ENCODE results near the gene CROCC.

The CROCC gene

DNA sequence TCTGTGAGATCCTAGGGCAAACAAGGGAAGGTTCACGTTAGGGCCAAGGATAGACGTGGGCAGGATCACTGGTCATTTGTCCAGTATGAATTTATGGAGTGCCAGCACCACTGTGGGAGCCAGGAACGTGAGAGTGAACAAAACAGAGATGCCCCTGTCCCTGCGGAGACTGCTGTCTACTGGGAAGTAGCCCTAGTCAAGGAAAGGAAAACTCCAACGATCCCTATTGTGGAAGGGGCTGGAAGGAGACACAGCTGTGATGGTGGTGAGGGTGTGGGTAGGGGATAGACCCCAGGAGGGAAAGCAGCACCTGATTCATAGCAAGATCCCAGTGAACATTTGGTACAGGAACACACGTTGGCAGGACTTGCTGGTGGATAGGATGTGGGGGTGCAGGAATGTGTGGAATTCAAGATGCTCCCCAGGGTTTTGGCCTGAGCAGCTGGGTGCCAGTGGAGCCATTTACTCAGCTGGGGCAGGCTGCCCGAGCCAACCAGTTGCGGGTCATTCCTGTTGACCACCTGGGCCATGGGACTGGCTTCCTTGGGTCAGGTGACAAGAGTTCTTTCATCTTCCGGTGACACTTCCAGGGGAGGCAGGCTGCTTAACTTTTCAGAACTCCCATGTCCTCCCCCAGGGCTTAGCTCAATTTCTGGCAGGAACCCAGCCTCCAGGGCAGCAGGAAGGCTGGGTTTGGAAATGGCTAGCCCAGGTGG, 91.2 kb downstream of the CROCC start:
- DNase-seq (ENCODE audit: low read depth in 3 of 3): no peak

DNA sequence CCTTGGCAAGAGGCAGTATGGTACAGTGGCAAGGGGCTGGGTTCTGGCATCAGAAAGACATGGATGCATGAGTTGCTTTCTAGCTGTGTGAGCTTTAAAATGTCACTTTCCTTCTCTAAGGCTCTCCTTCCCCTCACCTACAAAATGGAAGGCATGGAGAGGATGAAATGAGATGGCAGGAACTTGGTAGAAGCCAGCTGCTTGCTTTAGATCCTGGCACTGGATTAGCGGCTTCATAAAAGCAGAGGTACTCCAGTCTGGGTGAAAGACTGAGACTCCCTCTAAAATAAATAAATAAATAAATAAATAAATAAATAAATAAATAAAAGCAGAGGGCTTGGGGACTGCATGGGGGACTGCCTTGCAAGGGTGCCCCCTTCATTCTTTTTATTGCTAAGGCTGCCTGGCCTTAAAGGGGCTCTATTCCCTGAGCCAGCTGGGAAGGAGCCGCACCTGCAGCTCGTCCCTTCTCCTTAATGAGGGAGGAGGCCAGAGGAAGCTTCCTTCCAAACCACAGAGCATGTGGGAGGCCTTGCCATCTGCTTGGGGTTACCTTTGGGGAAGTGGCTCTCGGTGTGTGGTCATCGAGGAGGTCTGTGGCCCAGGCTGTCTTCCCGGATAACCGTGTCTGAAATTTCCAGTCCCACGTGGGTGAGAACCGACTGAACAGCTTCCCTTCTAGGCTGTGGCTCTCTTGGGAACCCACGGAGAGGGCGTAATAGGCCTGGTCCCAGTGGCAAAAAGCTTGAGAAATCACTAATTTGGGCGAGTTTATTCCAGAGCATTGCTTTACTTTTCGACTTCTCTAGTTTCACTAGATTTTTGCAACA, 92.0 kb downstream of the CROCC start:
- no peak for DNase-seq (ENCODE audit: low read depth in 3 of 3)

DNA sequence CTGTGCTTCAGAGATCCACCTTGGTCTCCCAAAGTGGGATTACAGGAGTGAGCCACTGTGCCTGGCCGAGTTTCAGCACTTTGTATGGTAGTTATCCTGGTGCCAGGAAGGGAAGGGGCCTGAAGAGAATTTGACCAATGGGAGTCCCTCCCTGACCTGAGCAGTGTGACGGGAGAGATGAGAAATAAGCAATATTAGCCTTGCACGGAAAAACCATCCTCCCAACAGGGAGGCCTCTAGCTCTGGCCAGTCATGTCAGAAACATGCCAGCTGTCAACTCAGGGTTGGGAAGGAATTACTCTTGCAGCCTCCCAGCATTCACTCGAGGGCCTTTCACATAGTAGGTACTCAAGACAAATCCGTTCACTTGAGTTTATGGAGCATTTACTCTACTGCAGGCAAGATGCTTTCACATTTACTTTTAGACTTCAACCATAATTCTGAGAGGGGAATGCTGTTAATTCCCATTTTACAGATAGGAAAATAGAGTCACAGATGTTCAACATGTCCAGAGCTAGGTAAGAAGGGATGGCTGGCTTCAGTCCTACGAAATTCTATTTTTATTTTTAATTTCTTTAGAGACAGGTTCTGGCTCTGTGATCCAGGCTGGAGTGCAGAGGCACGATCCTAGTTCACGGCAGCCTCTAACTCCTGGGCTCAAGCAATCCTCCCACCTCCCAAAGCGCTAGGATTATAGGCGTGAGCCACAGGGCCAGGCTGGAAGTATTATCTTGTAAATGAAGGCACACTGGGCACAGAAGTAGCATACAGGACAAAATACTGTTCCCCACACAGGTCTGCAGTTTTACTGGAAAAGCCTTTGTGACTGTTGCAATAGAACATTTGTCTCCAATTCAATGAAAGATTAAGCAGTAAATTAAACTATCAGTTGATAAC, 93.2 kb downstream of the CROCC start:
- DNase-seq (ENCODE audit: low read depth in 3 of 3): no peak

DNA sequence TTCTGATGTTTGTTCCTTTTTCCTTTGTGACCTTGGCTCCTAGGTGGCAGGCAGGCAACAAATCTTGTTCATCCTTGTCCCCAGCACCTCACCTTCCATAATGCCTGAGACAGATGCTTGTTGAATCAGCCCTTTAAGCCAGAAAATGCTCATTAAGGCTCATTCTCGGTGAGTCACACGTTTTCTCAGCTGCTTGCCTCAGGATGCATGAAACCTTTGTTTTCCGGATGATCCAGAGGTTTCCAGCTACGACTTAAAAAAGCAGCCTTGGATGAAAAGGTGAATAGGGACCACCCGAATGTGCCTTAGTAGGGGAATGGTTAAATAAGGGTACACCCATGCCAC, 94.6 kb downstream of the CROCC start:
- no peak for DNase-seq (ENCODE audit: low read depth in 3 of 3)

DNA sequence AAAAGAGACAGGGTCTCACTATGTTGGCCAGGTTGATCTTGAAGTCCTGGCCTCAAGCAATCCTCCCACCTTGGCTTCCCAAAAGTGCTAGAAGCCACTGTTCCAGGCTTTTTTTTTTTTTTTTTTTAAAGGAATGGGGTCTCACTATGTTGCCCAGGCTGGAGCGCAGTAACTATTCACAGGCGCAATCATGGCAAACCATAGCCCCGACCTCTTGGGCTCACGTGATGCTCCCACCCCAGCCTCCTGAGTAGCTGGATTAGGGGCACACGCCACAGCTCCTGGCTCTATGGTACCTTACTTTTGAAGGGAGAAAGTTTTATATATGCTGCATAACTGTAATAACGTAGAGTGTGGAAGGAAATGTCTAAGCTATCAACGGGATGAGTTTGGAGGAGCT, 95.7 kb downstream of the CROCC start:
- DNase-seq (ENCODE audit: low read depth in 3 of 3): no peak

DNA sequence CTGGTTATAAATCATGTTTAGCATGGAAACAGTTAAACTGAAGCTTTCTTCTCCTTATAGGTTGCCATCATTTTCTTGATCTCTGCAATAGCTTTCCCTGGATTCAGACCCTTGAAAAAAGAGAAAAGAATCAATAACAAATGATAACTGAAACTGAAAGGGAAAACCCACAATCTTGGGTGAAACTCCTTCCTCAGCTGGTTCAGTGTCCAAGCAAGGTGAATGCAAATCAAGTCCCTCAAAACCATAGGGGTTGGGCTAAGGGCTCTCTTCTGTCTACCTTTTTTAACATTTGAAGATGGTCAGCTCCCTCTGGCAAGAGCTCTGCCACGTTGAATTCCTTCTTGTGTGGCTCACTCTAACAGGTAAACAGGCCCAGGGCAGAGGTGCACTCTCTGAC, 97.1 kb downstream of the CROCC start:
- no peak for DNase-seq (ENCODE audit: low read depth in 3 of 3)

DNA sequence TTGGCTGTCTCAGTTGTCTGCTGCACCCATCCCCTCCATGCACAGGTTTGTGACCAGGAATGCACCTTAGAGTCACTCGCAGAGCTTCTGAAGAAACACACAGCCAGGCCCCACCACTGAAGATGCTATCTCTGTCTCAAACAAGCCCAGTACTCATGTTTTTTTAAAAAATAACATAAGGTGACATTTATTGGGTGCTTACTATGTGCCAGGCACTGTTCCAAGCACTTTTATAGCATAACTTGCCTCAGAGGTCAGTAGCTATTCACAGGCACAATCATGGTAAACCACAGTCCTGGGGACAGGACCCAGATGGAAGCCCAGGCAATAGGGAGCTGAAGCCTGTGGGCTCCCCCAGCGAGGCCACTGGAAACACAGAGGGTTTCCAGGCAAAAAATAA, 98.8 kb downstream of the CROCC start:
- no peak for DNase-seq (ENCODE audit: low read depth in 3 of 3)

DNA sequence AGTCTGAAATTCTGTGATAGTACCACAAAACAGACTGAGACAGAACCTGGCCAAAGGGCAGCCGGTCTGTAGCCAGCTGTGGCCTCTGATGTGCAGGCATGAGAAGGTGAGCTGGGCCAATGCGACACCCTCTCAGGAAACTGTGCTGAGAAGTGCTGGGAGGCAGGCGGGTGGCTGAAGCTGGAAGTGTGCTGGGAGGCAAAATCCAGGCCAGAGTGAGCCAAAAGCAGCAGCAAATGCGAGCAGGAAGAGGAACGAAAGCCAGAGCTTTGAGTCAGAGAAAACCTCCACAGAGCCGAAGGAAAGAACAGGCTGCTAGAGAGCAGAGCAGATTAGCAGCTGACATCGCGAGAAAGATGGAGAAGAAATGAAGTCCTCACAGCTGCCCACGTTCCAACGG, 100.2 kb downstream of the CROCC start:
- DNase-seq (ENCODE audit: low read depth in 3 of 3): no peak

All from stimulated activated CD4-positive, alpha-beta T cell treated with anti-CD3 and anti-CD28 coated beads, TNF-alpha, amount 100 ng/mL, for 48 hours (primary cell).